ENCODE data around the gene NPAS3. TPM values are rescaled to one million over a fixed set of nuclear protein-coding genes. Genes with fewer than 3 reads are reported as not detected.

Gene NPAS3
- total RNA-seq, 1 donor from 2014 or later, result 5.2 TPM

DNA sequence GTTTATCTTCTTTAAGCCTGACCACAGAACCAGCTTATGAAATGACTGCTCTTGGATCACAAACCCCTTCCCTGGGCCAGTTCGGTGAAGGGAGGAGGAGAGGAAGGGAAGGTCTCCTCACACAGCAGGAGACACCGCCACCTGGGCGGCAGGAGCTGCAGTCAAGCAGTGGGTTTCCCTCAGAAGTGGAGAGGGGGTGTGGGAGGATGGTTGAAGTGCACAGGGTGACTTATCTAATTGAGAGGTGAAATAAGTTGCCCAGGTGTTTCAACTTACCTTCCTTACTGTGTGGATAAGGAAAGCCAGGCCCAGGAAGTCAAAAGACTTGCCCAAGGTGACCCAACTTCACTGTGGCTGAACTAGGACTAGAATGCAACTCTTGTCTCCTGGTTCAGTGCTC, 905.4 kb downstream of the NPAS3 start:
- peaks cover 7% of the 10 kb centered on the region for H3K4me1 Mint-ChIP-seq
- TF ChIP-seq, protein P1, sequence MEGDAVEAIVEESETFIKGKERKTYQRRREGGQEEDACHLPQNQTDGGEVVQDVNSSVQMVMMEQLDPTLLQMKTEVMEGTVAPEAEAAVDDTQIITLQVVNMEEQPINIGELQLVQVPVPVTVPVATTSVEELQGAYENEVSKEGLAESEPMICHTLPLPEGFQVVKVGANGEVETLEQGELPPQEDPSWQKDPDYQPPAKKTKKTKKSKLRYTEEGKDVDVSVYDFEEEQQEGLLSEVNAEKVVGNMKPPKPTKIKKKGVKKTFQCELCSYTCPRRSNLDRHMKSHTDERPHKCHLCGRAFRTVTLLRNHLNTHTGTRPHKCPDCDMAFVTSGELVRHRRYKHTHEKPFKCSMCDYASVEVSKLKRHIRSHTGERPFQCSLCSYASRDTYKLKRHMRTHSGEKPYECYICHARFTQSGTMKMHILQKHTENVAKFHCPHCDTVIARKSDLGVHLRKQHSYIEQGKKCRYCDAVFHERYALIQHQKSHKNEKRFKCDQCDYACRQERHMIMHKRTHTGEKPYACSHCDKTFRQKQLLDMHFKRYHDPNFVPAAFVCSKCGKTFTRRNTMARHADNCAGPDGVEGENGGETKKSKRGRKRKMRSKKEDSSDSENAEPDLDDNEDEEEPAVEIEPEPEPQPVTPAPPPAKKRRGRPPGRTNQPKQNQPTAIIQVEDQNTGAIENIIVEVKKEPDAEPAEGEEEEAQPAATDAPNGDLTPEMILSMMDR (IDR thresholded peaks at IDR 0.05; ENCODE audit: unreplicated experiment), result no peak
- no peaks in the 10 kb centered on the region for H3K9me3 Mint-ChIP-seq
- H3K27me3 Mint-ChIP-seq (ENCODE audit: low read depth), result peaks cover 4% of the 10 kb centered on the region
- no peak overlapping the region for H3K27ac Mint-ChIP-seq
- H3K36me3 Mint-ChIP-seq, result no peaks in the 10 kb centered on the region
- no peak for DNase-seq (ENCODE audit: low spot score in 2 of 2, unreplicated experiment in 2 of 2)
- H3K4me3 Mint-ChIP-seq, result no peak overlapping the region

DNA sequence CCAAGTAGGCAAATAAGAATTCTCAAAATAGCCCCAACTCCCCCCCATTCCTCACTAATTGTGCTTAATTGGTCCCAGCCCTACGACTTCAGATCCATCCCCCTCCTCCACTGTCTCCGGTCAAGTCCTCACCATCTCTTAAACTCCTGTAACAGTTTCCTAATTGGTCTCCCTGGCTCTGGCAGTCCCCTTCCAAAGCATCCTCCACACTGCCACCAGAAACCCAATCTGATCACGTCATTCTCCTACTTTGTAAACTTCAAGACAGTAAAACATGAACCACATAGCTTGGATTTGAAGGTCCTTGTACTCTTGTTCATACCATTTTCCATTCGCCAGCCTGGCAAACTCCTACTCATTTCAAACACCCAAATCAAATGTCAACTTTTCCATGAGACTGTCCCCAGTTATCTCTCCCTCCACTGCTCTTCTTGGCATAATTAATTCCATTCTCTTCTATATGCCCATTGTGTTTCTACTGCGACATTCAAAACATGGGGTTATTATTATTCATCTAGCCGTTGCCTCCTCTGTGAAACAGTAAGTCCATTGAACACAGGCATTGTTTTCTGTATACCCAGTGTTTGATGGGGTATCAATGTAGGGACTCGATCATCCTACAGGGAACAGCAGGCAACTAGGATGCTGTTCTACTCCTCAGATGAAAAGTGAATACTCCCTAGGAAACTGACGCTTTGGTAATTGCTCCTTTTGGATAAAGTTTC, 907.6 kb downstream of the NPAS3 start:
- no peak overlapping the region for H3K27ac Mint-ChIP-seq
- H3K27me3 Mint-ChIP-seq (ENCODE audit: low read depth), result peaks cover 7% of the 10 kb centered on the region
- no peaks in the 10 kb centered on the region for H3K9me3 Mint-ChIP-seq
- H3K4me3 Mint-ChIP-seq, result no peak overlapping the region
- H3K4me1 Mint-ChIP-seq, result peaks cover 7% of the 10 kb centered on the region
- DNase-seq (ENCODE audit: low spot score in 2 of 2, unreplicated experiment in 2 of 2), result no peak
- H3K36me3 Mint-ChIP-seq, result no peaks in the 10 kb centered on the region
- TF ChIP-seq, protein P1 (IDR thresholded peaks at IDR 0.05; ENCODE audit: unreplicated experiment), result no peak

DNA sequence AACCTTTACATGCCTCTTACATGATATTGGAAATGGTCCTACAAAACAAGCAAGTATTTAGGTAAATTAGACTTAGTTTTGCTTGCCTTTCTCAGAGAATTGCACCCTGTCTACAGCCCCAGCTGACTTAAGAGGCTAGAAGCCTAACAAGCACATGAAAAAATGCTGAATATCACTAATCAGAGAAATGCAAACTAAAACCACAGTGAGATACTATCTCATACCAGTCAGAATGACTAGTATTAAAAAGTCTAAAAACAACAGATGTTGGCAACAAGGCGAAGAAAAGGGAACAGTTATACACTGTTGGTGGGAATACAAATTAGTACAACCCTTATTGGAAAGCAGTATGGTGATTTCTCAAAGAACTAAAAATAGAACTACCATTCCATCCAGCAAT, 908.4 kb downstream of the NPAS3 start:
- DNase-seq (ENCODE audit: low spot score in 2 of 2, unreplicated experiment in 2 of 2), result no peak

DNA sequence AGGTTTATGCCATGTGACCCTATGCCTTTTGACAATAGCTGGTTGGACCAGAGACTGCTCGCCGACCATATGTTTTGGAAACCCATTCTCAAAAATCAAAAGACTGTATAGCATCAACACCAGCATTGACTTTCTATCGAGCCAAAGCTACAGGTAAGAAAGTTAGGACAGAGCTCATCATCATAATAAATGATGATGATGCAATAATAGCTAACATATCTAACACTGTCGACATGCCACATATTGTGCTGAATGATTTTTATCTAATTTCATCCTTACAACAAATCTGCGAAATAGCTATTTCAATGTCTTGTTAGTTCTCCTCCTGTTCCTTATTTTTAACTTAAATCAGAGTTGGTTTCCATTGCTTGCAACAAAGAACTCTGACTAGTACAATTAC, 909.3 kb downstream of the NPAS3 start:
- Mint-ChIP-seq H3K4me3 (no peak overlapping the region), H3K4me1 (peaks cover 8% of the 10 kb centered on the region), H3K36me3 (no peaks in the 10 kb centered on the region), H3K9me3 (no peaks in the 10 kb centered on the region), H3K27me3 (ENCODE audit: low read depth) (peaks cover 11% of the 10 kb centered on the region), H3K27ac (no peak overlapping the region)
- no peak for DNase-seq (ENCODE audit: low spot score in 2 of 2, unreplicated experiment in 2 of 2)
- TF ChIP-seq, protein P1 (IDR thresholded peaks at IDR 0.05; ENCODE audit: unreplicated experiment), result no peak

More for the DNA sequence above, 908.4 kb downstream of the NPAS3 start:
- TF ChIP-seq, protein P1 (IDR thresholded peaks at IDR 0.05; ENCODE audit: unreplicated experiment), result no peak
- Mint-ChIP-seq H3K27me3 (ENCODE audit: low read depth) (peaks cover 9% of the 10 kb centered on the region), H3K4me1 (peaks cover 8% of the 10 kb centered on the region), H3K4me3 (no peak overlapping the region), H3K36me3 (no peaks in the 10 kb centered on the region), H3K9me3 (no peaks in the 10 kb centered on the region), H3K27ac (no peak overlapping the region)

DNA sequence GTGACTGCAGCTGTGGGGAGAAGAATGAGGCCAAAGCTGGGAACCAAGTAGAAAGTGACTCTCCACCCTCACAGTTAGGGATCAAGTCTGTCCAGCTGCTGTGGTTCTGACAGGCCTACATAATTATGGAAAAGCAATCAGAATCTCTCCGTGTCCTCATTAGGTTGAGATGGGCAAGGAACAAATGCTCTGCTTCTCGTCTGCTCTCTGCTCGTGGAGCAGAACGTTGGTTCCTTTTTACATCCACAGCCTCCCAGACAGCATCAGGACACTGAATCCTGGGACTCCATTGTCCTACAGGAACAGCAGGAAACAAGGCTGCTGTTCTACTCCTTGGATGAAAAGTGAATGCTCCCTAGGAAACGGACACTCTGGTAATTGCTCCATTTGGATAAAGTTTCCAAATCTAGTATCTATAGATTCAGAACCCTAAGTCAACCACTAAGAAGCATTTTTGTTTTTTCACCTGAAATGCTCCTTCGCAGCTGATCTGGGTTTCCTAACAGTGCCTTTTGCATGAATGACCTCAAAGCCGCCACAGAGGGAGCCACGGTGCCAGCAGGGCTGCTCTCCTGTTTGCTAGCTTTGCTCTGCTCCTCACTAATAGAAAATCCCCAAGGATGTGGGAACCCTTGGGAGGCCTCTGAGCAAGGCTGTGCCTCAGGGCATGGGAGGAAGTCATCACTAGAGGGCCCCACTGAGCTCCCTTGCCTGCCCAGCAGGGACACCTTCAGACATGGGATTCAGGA, 910.2 kb downstream of the NPAS3 start:
- Mint-ChIP-seq H3K9me3 (no peaks in the 10 kb centered on the region), H3K4me1 (peaks cover 3% of the 10 kb centered on the region), H3K27me3 (ENCODE audit: low read depth) (peaks cover 11% of the 10 kb centered on the region), H3K4me3 (no peak overlapping the region), H3K36me3 (no peaks in the 10 kb centered on the region), H3K27ac (no peak overlapping the region)
- TF ChIP-seq, protein P1 (IDR thresholded peaks at IDR 0.05; ENCODE audit: unreplicated experiment), result peak; percentile 49
- peak; percentile 43 to 74 for DNase-seq (ENCODE audit: low spot score in 2 of 2, unreplicated experiment in 2 of 2)

Measured in mesothelial cell of epicardium (in vitro differentiated cells).